HG02642 (cell line): ENCODE data around the gene POLR3B.

Source experiments
- ATAC-seq: cut with Tn5 transposase; IDR thresholded peaks from one replicate; pipeline ENCODE4 v1.9.1; 2021; ENCODE audit warnings: mild to moderate bottlenecking; ENCODE audit not compliant: unreplicated experiment, poor library complexity

POLR3B gene

DNA sequence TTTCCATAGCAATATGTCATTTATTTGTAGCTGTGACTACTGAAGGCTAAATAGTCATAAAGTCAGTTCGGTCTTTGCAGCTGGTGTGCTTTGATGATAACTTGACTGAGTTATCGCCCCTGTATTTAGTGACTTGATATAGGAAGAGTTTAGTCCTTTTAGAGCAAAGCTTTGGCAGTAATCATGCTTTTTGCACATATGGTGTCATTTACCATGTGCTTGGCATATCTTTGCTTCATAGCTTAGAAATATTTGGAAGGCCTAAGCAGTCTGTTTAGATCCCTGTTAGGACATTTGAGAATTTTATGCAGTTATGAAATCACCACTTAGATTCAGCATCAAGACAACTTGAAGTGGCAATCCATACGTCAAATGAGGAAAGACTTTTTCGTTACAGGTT, 31.6 kb downstream of the POLR3B start:
- no peak for ATAC-seq

DNA sequence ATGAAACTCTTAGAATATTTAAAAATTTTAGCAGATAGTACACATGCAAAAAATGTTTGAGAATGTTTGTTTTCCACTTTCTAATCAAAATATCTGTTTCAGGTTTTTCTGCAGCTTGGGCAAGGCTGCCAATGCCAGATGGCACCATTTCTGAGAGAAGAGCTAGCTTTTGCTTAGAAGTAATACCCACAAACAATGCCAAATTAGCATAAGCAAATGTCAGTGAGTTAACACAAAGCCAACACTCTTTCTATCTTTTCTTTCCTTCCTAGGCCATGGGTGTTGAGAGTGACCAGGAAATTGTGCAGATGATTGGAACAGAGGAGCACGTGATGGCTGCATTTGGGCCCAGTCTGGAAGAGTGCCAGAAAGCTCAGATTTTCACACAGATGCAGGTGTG, 35.2 kb downstream of the POLR3B start:
- no peak for ATAC-seq

DNA sequence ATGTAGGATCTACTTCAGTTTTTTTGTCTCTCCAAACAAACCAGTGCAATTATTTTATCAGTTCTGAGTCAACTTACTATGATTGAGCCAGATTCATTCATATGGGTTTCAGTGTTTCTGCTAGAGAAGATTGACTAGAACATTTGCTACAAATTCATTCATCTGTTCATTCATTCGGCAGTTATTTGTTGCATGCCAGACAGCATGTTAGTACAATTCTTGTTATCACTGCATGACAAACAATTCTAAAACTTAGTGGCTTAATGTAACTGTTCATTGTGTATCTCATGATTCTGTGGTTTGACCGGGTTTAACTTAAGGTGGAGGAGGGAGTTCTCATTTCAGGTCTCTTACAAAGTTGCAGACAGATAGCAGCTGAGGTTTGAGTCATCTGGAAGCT, 52.3 kb downstream of the POLR3B start:
- no peak for ATAC-seq

DNA sequence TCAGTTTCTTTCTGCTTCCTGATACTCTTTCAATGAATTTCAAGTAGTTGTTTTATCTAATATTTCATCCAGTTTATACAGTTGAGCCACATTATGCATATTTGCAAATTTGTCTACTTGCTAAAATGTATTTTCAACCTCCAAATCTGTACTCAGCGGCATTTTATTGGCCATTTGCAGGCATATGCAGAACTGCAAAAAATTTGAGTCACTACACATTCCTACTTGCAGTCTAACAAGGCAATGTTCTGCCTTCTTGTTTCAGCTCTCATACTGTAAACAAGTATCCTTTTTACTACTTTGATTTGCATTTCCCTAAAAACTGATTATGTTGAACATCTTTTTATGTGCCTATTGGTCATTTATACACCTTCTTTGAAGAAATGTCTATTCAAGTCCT, 55.0 kb downstream of the POLR3B start:
- ATAC-seq: no peak

DNA sequence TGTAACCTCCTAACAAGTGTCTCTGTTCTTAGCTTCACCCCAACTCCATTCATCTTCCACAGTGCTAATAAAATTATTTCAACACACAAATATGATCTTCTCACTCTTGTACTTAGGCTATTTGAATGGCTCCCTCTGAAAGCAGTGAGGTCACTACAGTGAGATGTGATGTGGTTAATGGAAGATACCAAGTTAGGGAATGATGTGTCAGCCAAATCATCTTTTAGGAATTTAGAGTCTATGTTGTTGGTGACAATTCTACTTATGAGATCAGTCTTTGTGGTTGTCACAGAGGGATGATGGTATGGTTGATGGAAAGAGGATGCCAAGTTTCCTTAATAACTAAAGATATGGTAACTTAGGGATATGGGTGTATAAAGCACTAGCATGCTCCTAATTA, 57.6 kb downstream of the POLR3B start:
- no peak for ATAC-seq

DNA sequence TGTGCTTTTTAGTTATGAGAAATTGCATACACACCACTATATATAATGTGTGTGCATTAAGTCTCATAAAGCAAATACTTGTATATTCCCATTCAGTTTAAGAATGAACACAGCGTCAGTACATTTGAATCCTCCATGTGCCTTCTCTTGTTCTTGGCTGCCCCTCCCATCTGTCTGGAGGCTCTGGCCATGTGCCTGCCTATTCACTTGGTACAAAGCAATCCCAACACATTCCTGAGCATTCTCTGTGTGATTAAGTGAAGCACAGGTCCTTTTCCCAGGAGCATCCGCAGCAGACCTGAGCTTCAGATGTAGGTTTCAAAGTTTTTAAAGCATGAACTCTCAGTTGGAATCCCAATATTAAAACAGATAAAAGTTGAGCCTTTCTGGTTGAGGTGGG, 58.7 kb downstream of the POLR3B start:
- ATAC-seq: no peak

DNA sequence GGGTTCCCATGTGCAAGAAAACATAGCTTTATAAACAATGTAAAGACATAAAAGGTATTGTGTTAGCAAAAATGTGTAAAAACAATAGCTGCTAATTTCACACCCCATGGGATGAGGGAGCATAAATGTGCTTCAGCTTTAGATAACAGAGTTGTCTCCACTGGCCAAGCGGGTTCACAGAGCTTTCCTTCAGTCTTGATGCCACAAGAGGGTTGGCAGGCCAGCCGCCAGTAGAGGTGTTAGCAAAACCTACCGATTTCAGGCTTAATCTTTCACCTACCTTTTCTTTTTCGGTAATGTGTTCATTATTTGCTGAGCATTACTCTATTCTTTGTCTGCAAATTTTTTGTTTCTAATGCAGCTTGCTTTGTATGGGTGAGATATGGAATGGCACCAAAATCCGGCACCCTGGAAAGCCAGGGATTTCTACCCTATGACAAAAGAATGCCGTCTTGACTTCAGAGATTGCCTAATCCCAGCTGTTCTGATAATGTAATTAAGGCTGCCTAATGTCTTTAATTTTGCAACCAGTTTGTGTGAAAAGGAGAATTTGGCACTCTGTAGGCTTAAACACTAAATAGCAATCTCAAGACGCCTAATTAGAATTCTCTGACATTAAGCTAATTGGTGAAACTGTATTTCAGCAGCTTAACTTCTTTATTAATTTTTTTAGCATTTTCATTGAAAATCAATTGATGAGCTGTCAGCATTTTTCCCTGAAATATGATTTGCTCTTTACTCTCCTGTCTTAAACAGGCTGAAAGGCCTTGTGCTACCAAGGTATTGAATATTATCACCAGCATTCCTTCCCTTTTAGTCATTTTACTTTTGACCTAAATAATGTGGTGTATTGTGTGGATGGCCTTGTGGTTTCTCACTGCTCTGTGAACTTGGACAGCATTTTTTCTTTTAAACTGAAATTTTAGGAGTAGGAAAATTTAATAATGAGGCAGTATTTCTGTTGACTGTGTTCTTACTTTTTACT, 60.7 kb downstream of the POLR3B start:
- no peak for ATAC-seq

DNA sequence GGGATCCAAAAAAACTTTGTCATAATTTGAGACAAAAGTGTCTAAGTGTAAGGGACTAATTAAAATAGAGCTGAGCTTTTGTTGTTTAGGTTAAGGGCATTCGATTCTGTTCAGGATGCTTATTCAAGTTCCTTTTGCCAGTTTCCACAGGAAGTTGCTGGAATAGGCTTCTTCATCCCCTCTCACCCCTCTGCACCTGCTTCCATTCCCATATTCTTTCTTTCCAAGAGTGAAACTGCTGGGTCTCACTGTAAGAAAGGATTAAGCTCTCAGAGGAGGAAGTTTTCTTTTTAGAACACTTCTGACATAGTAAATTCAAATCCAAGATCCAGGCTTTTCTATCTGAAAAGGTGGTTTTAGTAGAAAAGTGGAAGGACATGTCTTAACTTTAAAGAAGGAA, 61.4 kb downstream of the POLR3B start:
- no peak for ATAC-seq

DNA sequence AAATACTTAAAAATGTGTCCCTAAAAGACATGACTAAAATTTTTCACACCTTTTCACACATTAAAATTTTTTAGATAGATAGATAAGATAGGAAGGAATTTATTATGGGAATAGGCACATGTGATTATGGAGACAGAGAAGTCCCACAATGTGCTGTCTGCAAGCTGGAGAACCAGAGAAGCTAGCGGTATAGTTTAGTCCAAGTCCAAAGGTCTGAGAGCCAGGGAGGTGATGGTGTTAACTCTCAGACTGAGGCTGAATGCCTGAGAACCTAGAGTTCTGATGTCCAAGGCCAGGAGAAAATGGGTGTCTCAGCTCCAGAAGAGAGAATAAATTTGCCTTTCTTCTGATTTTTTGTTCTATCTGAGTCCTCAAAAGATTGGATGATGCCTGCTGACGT, 65.7 kb downstream of the POLR3B start:
- no peak for ATAC-seq

DNA sequence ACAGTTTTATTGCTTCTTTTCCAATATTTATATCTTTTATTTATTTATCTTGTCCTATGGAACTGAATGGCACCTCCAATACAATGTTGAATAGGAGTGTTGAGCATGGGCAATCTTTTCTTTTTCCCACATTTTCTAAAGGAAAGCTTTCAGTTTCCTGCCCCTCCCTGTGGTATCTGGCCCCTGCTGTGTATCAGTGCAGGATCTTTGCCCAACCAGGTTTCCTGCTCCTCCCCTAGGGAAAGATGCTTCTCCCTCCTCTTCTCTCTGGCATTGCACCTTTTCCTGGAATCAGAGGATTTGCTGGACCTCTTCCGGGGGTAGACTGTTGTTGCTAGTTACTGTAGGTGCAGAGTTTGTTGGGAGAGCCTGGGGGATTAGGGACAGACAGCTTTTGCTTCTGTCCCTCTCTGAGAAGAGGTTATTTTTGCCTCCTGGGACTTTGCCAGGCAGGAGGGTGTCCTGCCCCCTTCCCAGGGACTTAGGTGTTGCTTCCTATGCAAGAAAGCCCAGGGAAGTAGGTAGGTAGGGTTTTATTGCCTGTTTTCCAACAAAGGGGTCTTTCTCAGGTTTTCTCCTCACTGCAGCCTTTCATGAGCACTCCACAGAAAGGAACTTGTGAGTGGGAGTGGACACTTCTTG, 67.6 kb downstream of the POLR3B start:
- ATAC-seq: no peak

DNA sequence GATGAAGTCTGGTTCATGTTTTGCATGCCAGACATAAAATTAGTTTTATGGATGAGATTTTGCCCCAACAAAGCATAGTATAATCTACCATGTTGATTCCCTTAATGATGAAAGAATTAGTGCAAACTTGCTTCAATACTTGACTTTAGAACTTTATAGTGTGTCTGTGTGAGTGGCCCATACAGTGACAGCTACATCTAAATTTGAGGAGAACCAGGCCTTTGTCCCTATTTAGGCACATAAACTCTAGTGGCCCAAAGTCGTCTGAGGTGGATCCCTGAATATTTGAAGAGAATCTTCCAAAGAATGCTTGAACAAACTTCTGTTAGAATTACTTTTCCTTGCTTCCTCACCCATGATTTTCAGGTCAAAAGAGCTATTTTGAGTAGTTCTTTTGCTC, 70.4 kb downstream of the POLR3B start:
- ATAC-seq: no peak

DNA sequence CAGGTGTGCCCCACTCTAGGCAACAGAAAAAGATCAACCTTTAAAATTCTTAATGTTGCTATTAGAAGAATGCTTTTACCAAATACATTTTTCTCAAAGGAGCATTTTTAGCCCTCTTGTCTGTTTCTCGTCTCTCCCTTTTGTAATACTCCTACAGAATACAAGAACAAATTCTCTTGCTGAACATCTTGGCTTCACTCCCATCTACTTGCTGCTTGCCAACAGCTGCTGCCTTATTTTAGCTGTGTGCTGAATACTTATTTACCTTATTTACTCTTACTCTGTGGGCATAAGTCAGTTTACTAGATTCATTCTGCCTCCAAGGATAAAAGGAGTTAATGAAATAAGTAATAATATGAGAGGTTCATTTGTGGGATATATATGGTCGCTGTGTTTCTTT, 70.8 kb downstream of the POLR3B start:
- no peak for ATAC-seq

DNA sequence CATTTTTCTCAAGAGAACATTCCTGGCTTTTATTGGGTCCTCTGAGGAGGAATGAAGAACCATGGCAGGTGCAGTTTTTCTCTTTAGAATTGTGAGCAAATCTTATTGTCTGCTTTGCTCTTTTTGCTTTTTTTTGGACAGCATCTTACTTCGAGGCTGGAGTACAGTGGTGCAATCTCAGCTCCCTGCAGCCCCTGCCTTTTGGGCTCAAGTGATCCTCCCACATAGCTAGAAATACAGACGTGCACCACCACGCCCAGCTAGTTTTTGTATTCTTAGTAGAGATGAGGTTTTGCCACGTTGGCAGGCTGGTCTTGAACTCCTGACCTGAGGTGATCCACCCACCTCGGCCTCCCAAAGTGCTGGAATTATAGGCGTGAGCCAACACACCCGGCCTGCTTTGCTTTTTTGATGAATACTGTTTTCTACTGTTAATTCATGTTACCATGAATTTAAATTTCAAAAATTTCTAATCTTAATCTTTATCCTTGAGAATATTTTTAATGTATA, 71.5 kb downstream of the POLR3B start:
- no peak for ATAC-seq

DNA sequence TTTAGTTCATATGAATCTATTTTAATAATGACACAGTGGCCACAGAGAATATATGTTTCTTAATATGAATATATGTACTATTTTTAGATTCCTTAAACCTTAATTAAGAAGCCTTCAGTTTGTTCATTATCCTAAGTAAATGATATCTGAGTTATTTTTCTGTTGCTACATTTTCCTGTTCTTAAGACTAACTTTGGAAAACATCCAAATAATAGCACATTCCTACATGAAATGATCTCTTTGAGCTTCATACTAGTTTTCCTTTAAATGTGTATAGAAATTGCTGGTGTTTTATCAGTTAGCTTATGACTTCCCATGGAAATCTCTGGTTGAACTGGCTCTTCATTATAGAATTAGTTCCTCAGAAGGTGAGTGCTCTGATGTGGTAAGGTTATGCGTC, 72.1 kb downstream of the POLR3B start:
- no peak for ATAC-seq

DNA sequence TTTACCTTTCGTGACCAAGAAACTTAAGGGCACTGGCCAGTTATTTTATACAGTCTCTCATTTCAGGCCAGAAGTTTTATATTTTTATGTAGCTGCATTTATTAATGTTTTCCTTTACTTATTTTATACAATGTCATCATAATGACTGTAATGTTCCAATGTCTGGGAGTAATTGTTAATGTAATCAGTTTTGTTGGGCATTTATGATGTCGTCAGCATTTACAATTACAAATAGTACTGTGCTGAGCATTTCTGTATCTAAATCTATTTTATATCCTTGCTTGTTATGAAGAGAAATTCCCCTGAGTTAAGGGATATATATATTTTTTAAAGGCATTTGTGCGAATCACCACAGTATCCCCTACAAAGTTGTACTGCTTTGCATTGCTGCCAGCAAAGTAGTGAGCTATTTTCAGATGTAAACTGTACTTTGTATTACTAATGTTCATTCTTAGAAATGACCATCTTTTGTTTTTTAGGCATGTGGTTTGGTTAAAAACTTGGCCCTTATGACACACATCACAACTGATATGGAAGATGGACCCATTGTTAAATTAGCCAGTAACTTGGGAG, 74.4 kb downstream of the POLR3B start:
- ATAC-seq: no peak

DNA sequence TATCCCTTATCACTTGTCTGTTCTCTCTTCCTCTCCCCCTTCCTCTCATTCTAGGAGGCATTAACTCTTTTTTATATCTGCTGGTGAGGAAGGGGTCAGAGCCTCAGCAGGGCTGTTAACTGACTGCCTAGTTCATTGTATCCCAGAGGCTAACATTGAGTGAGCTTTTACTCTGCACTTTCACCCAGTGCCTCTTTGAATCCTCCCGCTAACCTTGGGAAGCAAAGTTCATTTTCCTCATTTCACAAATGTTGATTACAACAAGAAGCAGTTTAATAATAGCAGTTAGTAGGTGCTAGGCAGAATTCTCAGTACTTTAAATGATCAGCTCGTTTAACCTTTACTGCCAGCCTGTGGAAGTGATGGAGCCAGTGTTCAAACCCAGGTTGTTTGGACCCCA, 75.5 kb downstream of the POLR3B start:
- ATAC-seq: no peak

DNA sequence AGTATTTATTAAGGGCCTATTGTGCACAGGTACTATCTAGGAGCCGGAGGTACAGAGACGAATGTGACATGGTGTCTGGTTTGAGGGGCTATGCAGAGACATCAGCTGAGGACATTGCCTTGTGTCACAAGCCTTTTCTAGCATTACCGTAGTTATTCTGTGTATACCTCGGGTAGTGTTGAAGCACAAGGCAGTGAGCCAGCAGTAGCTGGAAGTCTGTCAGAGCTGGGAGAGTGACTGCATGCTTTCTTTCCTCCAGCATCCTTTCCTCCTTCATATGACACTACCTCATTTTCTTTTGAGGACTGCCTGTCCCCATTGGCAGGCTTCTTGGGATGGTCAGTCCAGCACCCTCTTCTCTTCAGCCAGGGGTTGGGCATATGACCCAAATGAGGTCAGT, 77.0 kb downstream of the POLR3B start:
- no peak for ATAC-seq

DNA sequence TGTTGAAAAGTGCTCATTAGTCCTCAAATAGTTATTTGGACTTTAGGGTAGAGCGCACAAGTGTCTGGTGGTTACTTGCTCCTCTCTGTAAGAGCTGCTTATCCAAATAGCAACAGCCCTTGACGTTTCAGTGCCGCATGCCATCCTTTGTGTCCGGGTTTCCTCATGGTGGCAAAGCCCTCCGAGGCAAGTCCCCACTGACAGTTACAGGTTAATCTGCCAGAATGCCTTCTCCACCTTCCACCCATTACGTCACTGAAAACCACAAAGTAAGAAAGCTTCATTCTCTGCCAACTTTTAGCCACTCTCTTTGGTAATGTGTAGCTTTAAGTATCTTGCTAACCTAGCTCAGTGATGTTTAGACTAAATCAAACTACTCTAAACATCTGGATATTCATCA, 78.6 kb downstream of the POLR3B start:
- no peak for ATAC-seq

DNA sequence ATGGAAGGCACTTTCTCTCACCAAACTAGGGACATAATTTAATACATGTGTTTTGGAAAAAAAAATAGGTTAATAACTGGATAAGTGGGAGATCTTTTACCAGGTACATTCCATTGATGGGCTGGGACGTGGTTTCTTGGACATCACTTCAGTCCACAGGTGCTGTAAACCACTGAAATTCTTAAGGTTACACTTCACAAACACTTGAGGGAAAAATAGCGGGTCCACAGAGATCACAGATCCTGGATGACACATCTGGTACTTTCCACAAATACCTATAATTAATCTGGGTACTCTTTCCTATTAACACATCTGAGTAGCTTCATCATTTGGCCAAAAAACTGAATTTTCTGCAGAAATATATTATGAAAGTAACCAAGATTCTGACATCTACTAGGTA, 85.0 kb downstream of the POLR3B start:
- ATAC-seq: no peak

DNA sequence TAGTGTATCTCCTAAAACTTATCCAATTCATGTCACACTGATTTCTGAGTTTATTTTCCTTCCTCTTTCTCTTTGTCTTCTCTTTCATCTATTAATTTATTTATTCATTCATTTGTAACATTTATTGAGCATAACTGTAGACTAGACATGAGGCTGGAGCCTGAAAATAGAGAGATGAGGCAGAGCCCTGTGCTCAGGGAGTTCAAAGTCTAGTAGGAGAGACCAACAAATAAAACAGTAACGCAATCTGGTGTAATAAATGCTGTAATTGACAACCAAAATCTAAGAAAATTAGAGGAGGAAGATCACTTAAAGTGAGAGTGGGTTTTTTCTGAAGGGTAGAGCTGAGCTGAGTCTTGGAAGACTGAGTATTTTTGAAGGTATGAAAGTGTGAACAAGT, 87.5 kb downstream of the POLR3B start:
- no peak for ATAC-seq

DNA sequence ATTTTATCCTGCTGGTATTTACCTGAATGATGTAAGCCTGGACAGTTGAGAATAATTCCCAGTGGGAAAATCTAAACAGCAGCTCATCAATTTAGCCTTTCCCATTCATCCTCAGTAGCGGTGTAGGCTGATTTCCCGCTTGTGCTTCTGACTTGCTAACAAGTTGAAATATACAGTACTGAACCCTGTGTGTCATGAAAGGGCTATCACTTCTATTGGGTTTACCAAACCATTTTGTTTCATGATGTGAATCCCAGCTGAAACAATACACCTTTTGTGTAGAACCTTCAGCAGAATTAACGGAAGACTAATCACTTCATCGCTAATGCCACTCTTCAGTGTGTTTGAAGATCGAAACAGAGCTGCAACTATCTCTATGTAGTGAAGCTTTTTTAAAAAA, 88.4 kb downstream of the POLR3B start:
- ATAC-seq: no peak
